Loucy (cell line): ENCODE measurements around the gene SAMHD1.

Source experiments
- H2AFZ ChIP-seq: fragments of 200-600 bp; sonication (generic); 2 replicates; pipeline ENCODE4 v1.6.0; 2016; ENCODE audit warnings: antibody characterized with exemption, mild to moderate bottlenecking, low read length, moderate library complexity
- H3F3A ChIP-seq: fragments of 200-600 bp; 2 replicates; pipeline ENCODE4 v1.6.0; 2016; ENCODE audit warnings: antibody characterized with exemption, low read depth, mild to moderate bottlenecking
- H3K27me3 ChIP-seq: fragments of 200-600 bp; sonication (generic); 2 replicates; pipeline ENCODE4 v1.6.1; 2014; ENCODE audit warnings: low read length, mild to moderate bottlenecking; ENCODE audit not compliant: insufficient read depth, poor library complexity, severe bottlenecking
- H3K36me3 ChIP-seq: fragments of 200-600 bp; sonication (generic); 2 replicates; pipeline ENCODE4 v1.6.1; 2016; ENCODE audit warnings: low read length; ENCODE audit not compliant: insufficient read depth
- H3K4me1 ChIP-seq: fragments of 200-600 bp; sonication (generic); 2 replicates; pipeline ENCODE4 v1.5.1; 2014; ENCODE audit warnings: low read length, mild to moderate bottlenecking; ENCODE audit not compliant: insufficient read depth, poor library complexity, severe bottlenecking
- H3K4me2 ChIP-seq: fragments of 200-600 bp; sonication (generic); 2 replicates; pipeline ENCODE4 v1.6.0; 2014; ENCODE audit warnings: antibody characterized with exemption, low read length, low read depth, mild to moderate bottlenecking; ENCODE audit not compliant: poor library complexity, severe bottlenecking
- H3K4me3 ChIP-seq: fragments of 200-600 bp; sonication (generic); 2 replicates; pipeline ENCODE4 v1.5.1; 2014; ENCODE audit warnings: low read length, mild to moderate bottlenecking, mixed read lengths; ENCODE audit not compliant: poor library complexity, severe bottlenecking
- H3K79me2 ChIP-seq: fragments of 200-600 bp; sonication (generic); 2 replicates; pipeline ENCODE4 v1.6.1; 2014; ENCODE audit warnings: low read length; ENCODE audit not compliant: insufficient read depth
- H3K9ac ChIP-seq: fragments of 200-600 bp; sonication (generic); 2 replicates; pipeline ENCODE4 v1.6.0; 2014; ENCODE audit warnings: mild to moderate bottlenecking, low read depth, low read length, moderate library complexity; ENCODE audit not compliant: poor library complexity, severe bottlenecking
- H3K9me2 ChIP-seq: fragments of 200-600 bp; sonication (generic); replicated peaks from 2 replicates; pipeline ENCODE4 v1.6.1; 2016; ENCODE audit warnings: low read depth, low read length, mixed read lengths
- H3K9me3 ChIP-seq: fragments of 200-600 bp; sonication (generic); 2 replicates; pipeline ENCODE4 v1.6.1; 2014; ENCODE audit warnings: mild to moderate bottlenecking, antibody characterized with exemption, low read length, low read depth; ENCODE audit not compliant: insufficient read depth
- H4K20me1 ChIP-seq: fragments of 200-600 bp; sonication (generic); 2 replicates; pipeline ENCODE4 v1.6.0; 2014; ENCODE audit warnings: antibody characterized with exemption, low read length, mild to moderate bottlenecking; ENCODE audit not compliant: insufficient read depth, poor library complexity, severe bottlenecking
- CTCF ChIP-seq: fragments of 200-600 bp; sonication (generic); conservative IDR thresholded peaks from 2 replicates; pipeline ENCODE4 v1.5.1; 2014; ENCODE audit warnings: mild to moderate bottlenecking, antibody characterized with exemption, low read length
- EZH2phosphoT487 ChIP-seq: fragments of 200-600 bp; IDR thresholded peaks from 2 replicates; pipeline ENCODE4 v1.6.1; 2018; ENCODE audit warnings: antibody characterized with exemption, mild to moderate bottlenecking, moderate library complexity, borderline replicate concordance

SAMHD1 gene

GRCh38 chr20:36861625-36861874 lies 90.0 kb downstream of the SAMHD1 start:
- Histone ChIP-seq H3K79me2 (peaks cover 30% of the 10 kb centered on the region; the same call in 1 of the 2 replicates), H3K27me3 (no peaks in the 10 kb centered on the region), H3K9me2 (no peaks in the 10 kb centered on the region), H3K9ac (peak overlapping the region; percentile 63), H3F3A (0 out of 2 replicates have a peak, but pooled peaks cover 6% of the 10 kb centered on the region), H3K4me2 (peak overlapping the region; percentile 91), H3K4me1 (peaks cover 39% of the 10 kb centered on the region), H3K9me3 (no peaks in the 10 kb centered on the region), H3K36me3 (no peaks in the 10 kb centered on the region), H4K20me1 (peaks cover 21% of the 10 kb centered on the region), H3K4me3 (peak overlapping the region; percentile 68), H2AFZ (no peak overlapping the region)
- no peak for TF ChIP-seq EZH2phosphoT487
- TF ChIP-seq CTCF = no peak

- peak overlapping the region; percentile 63 for H3K9ac ChIP-seq
- H4K20me1 ChIP-seq = peaks cover 21% of the 10 kb centered on the region
Measured at GRCh38 chr20:36860811-36861624, 90.5 kb downstream of the SAMHD1 start.

GRCh38 chr20:36860339-36860738 lies 91.2 kb downstream of the SAMHD1 start:
- TF ChIP-seq EZH2phosphoT487 (no peak), CTCF (no peak)
- H3K9me2 ChIP-seq = no peaks in the 10 kb centered on the region
- H3K27me3 ChIP-seq = no peaks in the 10 kb centered on the region
- H3K9me3 ChIP-seq = no peaks in the 10 kb centered on the region
- peaks cover 21% of the 10 kb centered on the region for H4K20me1 ChIP-seq
- no peaks in the 10 kb centered on the region for H3K36me3 ChIP-seq
- H3K9ac ChIP-seq = peak overlapping the region; percentile 63
- H2AFZ ChIP-seq = no peak overlapping the region
- peaks cover 44% of the 10 kb centered on the region for H3K4me1 ChIP-seq
- 0 out of 2 replicates have a peak, but pooled peaks cover 6% of the 10 kb centered on the region for H3F3A ChIP-seq
- peaks cover 30% of the 10 kb centered on the region; the same call in 1 of the 2 replicates for H3K79me2 ChIP-seq
- H3K4me2 ChIP-seq = peak overlapping the region; percentile 91
- H3K4me3 ChIP-seq = peak overlapping the region; percentile 68

More at GRCh38 chr20:36860811-36861624, 90.5 kb downstream of the SAMHD1 start:
- Histone ChIP-seq H3K9me2 (no peaks in the 10 kb centered on the region), H3K9me3 (no peaks in the 10 kb centered on the region), H3K79me2 (peaks cover 30% of the 10 kb centered on the region; the same call in 1 of the 2 replicates), H3K4me2 (peak overlapping the region; percentile 91), H2AFZ (no peak overlapping the region), H3K4me1 (peaks cover 44% of the 10 kb centered on the region), H3F3A (0 out of 2 replicates have a peak, but pooled peaks cover 6% of the 10 kb centered on the region), H3K27me3 (no peaks in the 10 kb centered on the region), H3K36me3 (no peaks in the 10 kb centered on the region), H3K4me3 (peak overlapping the region; percentile 68)
- no peak for TF ChIP-seq EZH2phosphoT487
- no peak for TF ChIP-seq CTCF
